Mesendoderm (in vitro differentiated cells): Measurements from ENCODE around the gene OTOGL.

ENCODE experiments used
- DNase-seq: peaks from one replicate; pipeline ENCODE4 v3.0.0; 2013
- H2AK5ac ChIP-seq: 2 replicates; pipeline ENCODE4 v1.6.1; 2013; ENCODE audit warnings: low read length, inconsistent platforms
- H2BK120ac ChIP-seq: 2 replicates; pipeline ENCODE4 v1.6.1; 2013; ENCODE audit warnings: low read depth, mild to moderate bottlenecking, low read length, moderate library complexity, mixed read lengths
- H2BK15ac ChIP-seq: replicated peaks from 2 replicates; pipeline ENCODE4 v1.6.1; 2013; ENCODE audit warnings: low read depth, mild to moderate bottlenecking, moderate library complexity
- H2BK5ac ChIP-seq: 2 replicates; pipeline ENCODE4 v1.6.1; 2013; ENCODE audit warnings: low read length, inconsistent platforms
- H3K18ac ChIP-seq: 2 replicates; pipeline ENCODE4 v1.6.1; 2013; ENCODE audit warnings: mild to moderate bottlenecking, low read length, mixed read lengths
- H3K23ac ChIP-seq: one replicate; pipeline ENCODE4 v1.6.1; 2013; ENCODE audit warnings: low read length
- H3K27ac ChIP-seq: 2 replicates; pipeline ENCODE4 v1.5.1; 2013; ENCODE audit warnings: low read depth, mild to moderate bottlenecking, inconsistent platforms, low read length, moderate library complexity
- H3K27me3 ChIP-seq: 2 replicates; pipeline ENCODE4 v1.6.1; 2013; ENCODE audit warnings: low read length, control low read depth, mild to moderate bottlenecking, inconsistent platforms; ENCODE audit not compliant: insufficient read depth, poor library complexity
- H3K36me3 ChIP-seq: 2 replicates; pipeline ENCODE4 v1.6.1; 2013; ENCODE audit warnings: low read length, inconsistent platforms; ENCODE audit not compliant: control insufficient read depth, insufficient read depth
- H3K4ac ChIP-seq: one replicate; pipeline ENCODE4 v1.6.1; 2013; ENCODE audit warnings: low read depth, mild to moderate bottlenecking, low read length, moderate library complexity
- H3K4me1 ChIP-seq: 2 replicates; pipeline ENCODE4 v1.6.1; 2013; ENCODE audit warnings: low read depth, low read length, inconsistent platforms; ENCODE audit not compliant: control insufficient read depth
- H3K4me2 ChIP-seq: 2 replicates; pipeline ENCODE4 v1.6.1; 2013; ENCODE audit warnings: low read length
- H3K4me3 ChIP-seq: 2 replicates; pipeline ENCODE4 v1.5.1; 2013; ENCODE audit warnings: mild to moderate bottlenecking, low read length
- H3K56ac ChIP-seq: one replicate; pipeline ENCODE4 v1.6.1; 2013; ENCODE audit warnings: low read length
- H3K79me1 ChIP-seq: 2 replicates; pipeline ENCODE4 v1.6.1; 2013; ENCODE audit warnings: low read length, inconsistent platforms
- H3K79me2 ChIP-seq: 2 replicates; pipeline ENCODE4 v1.6.1; 2013; ENCODE audit warnings: mild to moderate bottlenecking, low read length; ENCODE audit not compliant: control insufficient read depth, insufficient read depth
- H3K9ac ChIP-seq: 2 replicates; pipeline ENCODE4 v1.6.1; 2013; ENCODE audit warnings: low read length, inconsistent platforms
- H4K5ac ChIP-seq: one replicate; pipeline ENCODE4 v1.6.1; 2013; ENCODE audit warnings: low read length
- H4K8ac ChIP-seq: one replicate; pipeline ENCODE4 v1.6.1; 2013; ENCODE audit warnings: low read depth, mild to moderate bottlenecking, control low read depth, low read length, moderate library complexity
- WGBS: extraction: QIAGEN DNeasy Blood & Tissue Kit; methylation state at CpG from one replicate; pipeline ENCODE4 v1.1.7; 2013; ENCODE audit warnings: low lambda C conversion rate, missing lambda C conversion rate; ENCODE audit not compliant: insufficient coverage; ENCODE audit errors: extremely low coverage; 5-methylcytosine and 5-hydroxymethylcytosine counted together

The OTOGL gene

GRCh38 chr12:80257920-80258319 lies 158.6 kb downstream of the OTOGL start:
- H3K27ac ChIP-seq: no peak overlapping the region
- no CpG with 5 or more reads among the region's 2 CpGs for WGBS
- no peak overlapping the region for H2BK5ac ChIP-seq
- H3K4me2 ChIP-seq: no peak overlapping the region
- no peak overlapping the region for H3K18ac ChIP-seq
- DNase-seq: no peak
- no peak overlapping the region for H2BK120ac ChIP-seq
- no peak overlapping the region for H3K9ac ChIP-seq
- H3K36me3 ChIP-seq: no peaks in the 10 kb centered on the region
- no peak overlapping the region for H2BK15ac ChIP-seq
- H3K23ac ChIP-seq: no peak overlapping the region
- H4K8ac ChIP-seq: no peak overlapping the region
- H3K56ac ChIP-seq: no peak overlapping the region
- no peaks in the 10 kb centered on the region for H3K4me1 ChIP-seq
- H3K27me3 ChIP-seq: no peaks in the 10 kb centered on the region
- no peak overlapping the region for H2AK5ac ChIP-seq
- no peaks in the 10 kb centered on the region for H3K79me1 ChIP-seq
- no peak overlapping the region for H3K4ac ChIP-seq
- no peak overlapping the region for H3K4me3 ChIP-seq
- H4K5ac ChIP-seq: no peak overlapping the region
- no peaks in the 10 kb centered on the region for H3K79me2 ChIP-seq

- Histone ChIP-seq H3K23ac (no peak overlapping the region), H3K18ac (no peak overlapping the region), H2BK15ac (no peak overlapping the region), H2BK120ac (no peak overlapping the region), H3K27me3 (no peaks in the 10 kb centered on the region), H3K79me2 (no peaks in the 10 kb centered on the region), H3K4ac (no peak overlapping the region), H3K4me2 (no peak overlapping the region), H4K8ac (no peak overlapping the region), H3K36me3 (no peaks in the 10 kb centered on the region), H3K79me1 (no peaks in the 10 kb centered on the region), H3K4me1 (no peaks in the 10 kb centered on the region), H3K56ac (no peak overlapping the region), H3K27ac (no peak overlapping the region), H4K5ac (no peak overlapping the region), H3K4me3 (no peak overlapping the region), H2BK5ac (no peak overlapping the region), H2AK5ac (no peak overlapping the region), H3K9ac (no peak overlapping the region)
- DNase-seq: peak; percentile 23
- WGBS: no CpG with 5 or more reads among the region's 4 CpGs
Observed at GRCh38 chr12:80260269-80260668, 160.9 kb downstream of the OTOGL start.

- Histone ChIP-seq H2BK120ac (no peak overlapping the region), H3K23ac (no peak overlapping the region), H3K4ac (no peak overlapping the region), H3K18ac (no peak overlapping the region), H4K5ac (no peak overlapping the region), H3K79me1 (no peaks in the 10 kb centered on the region), H3K27ac (no peak overlapping the region), H3K4me2 (no peak overlapping the region), H3K4me3 (no peak overlapping the region), H3K79me2 (no peaks in the 10 kb centered on the region), H3K4me1 (no peaks in the 10 kb centered on the region), H3K9ac (no peak overlapping the region), H3K27me3 (no peaks in the 10 kb centered on the region), H2BK15ac (no peak overlapping the region), H2AK5ac (no peak overlapping the region), H4K8ac (no peak overlapping the region), H3K36me3 (no peaks in the 10 kb centered on the region), H2BK5ac (no peak overlapping the region), H3K56ac (no peak overlapping the region)
- WGBS: no CpG with 5 or more reads among the region's 3 CpGs
- DNase-seq: no peak
Observed at GRCh38 chr12:80261403-80261802, 162.1 kb downstream of the OTOGL start.

- Histone ChIP-seq H3K56ac (no peak overlapping the region), H3K18ac (no peak overlapping the region), H3K4me2 (no peak overlapping the region), H2AK5ac (no peak overlapping the region), H3K36me3 (no peaks in the 10 kb centered on the region), H3K4me1 (no peaks in the 10 kb centered on the region), H3K27me3 (no peaks in the 10 kb centered on the region), H3K27ac (no peak overlapping the region), H4K8ac (no peak overlapping the region), H2BK15ac (no peak overlapping the region), H2BK5ac (no peak overlapping the region), H4K5ac (no peak overlapping the region), H3K23ac (no peak overlapping the region), H3K79me1 (no peaks in the 10 kb centered on the region), H3K4me3 (no peak overlapping the region), H2BK120ac (no peak overlapping the region), H3K79me2 (no peaks in the 10 kb centered on the region), H3K4ac (no peak overlapping the region), H3K9ac (no peak overlapping the region)
- no peak for DNase-seq
- no CpG with 5 or more reads among the region's 1 CpG for WGBS
Observed at GRCh38 chr12:80262346-80262745, 163.0 kb downstream of the OTOGL start.

GRCh38 chr12:80262771-80263170 lies 163.4 kb downstream of the OTOGL start:
- no peak for DNase-seq
- Histone ChIP-seq H3K79me2 (no peaks in the 10 kb centered on the region), H2BK120ac (no peak overlapping the region), H3K27me3 (no peaks in the 10 kb centered on the region), H2AK5ac (no peak overlapping the region), H3K4me1 (no peaks in the 10 kb centered on the region), H3K79me1 (no peaks in the 10 kb centered on the region), H2BK15ac (no peak overlapping the region), H3K4ac (no peak overlapping the region), H3K9ac (no peak overlapping the region), H3K23ac (no peak overlapping the region), H3K56ac (no peak overlapping the region), H2BK5ac (no peak overlapping the region), H4K5ac (no peak overlapping the region), H3K36me3 (no peaks in the 10 kb centered on the region), H3K4me2 (no peak overlapping the region), H3K4me3 (no peak overlapping the region), H3K27ac (no peak overlapping the region), H4K8ac (no peak overlapping the region), H3K18ac (no peak overlapping the region)
- 100% methylated on average over 1 of the region's 4 CpGs for WGBS

- Histone ChIP-seq H3K4me2 (no peak overlapping the region), H3K79me2 (no peaks in the 10 kb centered on the region), H2BK5ac (no peak overlapping the region), H3K27ac (no peak overlapping the region), H3K36me3 (no peaks in the 10 kb centered on the region), H3K27me3 (no peaks in the 10 kb centered on the region), H4K5ac (no peak overlapping the region), H3K9ac (no peak overlapping the region), H4K8ac (no peak overlapping the region), H2BK120ac (no peak overlapping the region), H3K56ac (no peak overlapping the region), H2BK15ac (no peak overlapping the region), H3K4me1 (no peaks in the 10 kb centered on the region), H3K18ac (no peak overlapping the region), H3K23ac (no peak overlapping the region), H3K79me1 (no peaks in the 10 kb centered on the region), H2AK5ac (no peak overlapping the region), H3K4ac (no peak overlapping the region), H3K4me3 (no peak overlapping the region)
- no peak for DNase-seq
Observed at GRCh38 chr12:80264386-80264785, 165.0 kb downstream of the OTOGL start.
